ENCODE measurements around the gene HFM1. TPM values are rescaled to one million over a fixed set of nuclear protein-coding genes. Genes with fewer than 3 reads are reported as not detected.

HFM1 gene
- total and polyA plus RNA-seq, 10 of the 15 experiments (the other 5 are each of a cell fraction or from before 2014, with no cell fraction given): not detected

DNA sequence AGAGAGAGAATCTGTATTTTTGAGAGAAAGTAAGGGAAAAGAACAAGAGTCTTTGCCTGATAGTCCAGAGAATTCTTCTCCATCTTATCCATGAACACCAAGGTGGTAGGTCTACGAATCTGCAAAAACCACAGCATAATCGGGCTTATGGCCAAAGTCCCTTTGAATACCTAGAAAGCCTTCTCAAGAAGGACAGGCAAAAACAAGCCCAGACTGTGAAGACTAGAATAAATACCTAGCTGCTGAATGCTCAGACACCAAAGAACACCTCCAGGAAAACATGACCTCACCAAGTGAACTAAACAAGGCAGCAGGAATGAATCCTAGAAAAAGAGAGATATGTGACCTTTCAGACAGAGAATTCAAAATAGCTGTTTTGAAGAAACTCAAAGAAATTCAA, 79.2 kb downstream of the HFM1 start:
- ChIA-PET CTCF (no interaction called here), SMC1A (ENCODE audit: uncharacterized antibody, unreplicated experiment) (no interaction called here), POLR2A (no interaction called here), RAD21 (ENCODE audit: unreplicated experiment) (no interaction called here)
- BruUV-seq (replicated peaks): no TSS peak
- in situ Hi-C loops (cut with MboI) (no loop called here), intact Hi-C loops (cut with micrococcal nuclease; ENCODE audit: unreplicated experiment) (no loop called here)
- no peak for FAIRE-seq
- ATAC-seq: no peak
- Histone ChIP-seq H3K4me2 (ENCODE audit: control insufficient read depth, insufficient read depth) (no peak overlapping the region), H3K4me1 (ENCODE audit: control insufficient read depth, insufficient read depth, low read length) (no peaks in the 10 kb centered on the region), H3K36me3 (ENCODE audit: control insufficient read depth in 2 of 2, insufficient read depth in 2 of 2, low read length in 1 of 2) (no peaks in the 10 kb centered on the region), H4K20me1 (ENCODE audit: control insufficient read depth, insufficient read depth) (no peaks in the 10 kb centered on the region), H3K9me3 (replicated peaks; ENCODE audit: control insufficient read depth, insufficient read depth, low read length) (no peaks in the 10 kb centered on the region), H3K27me3 (replicated peaks in 1 of 2; ENCODE audit: control insufficient read depth in 2 of 2, insufficient read depth in 2 of 2, low read length in 1 of 2) (no peaks in the 10 kb centered on the region; a peak in 1 of 4 replicates), H3K27ac (ENCODE audit: control insufficient read depth, insufficient read depth) (no peak overlapping the region), H3K9ac (ENCODE audit: control insufficient read depth, insufficient read depth, low read length) (no peak overlapping the region), H3K79me2 (ENCODE audit: control insufficient read depth, insufficient read depth, low read length) (no peaks in the 10 kb centered on the region), H3K4me3 (no peak overlapping the region), H2AFZ (ENCODE audit: control insufficient read depth, low read depth, low read length) (no peak overlapping the region)
- no peak for TF ChIP-seq CEBPB (IDR thresholded peaks at IDR 0.05; ENCODE audit: borderline replicate concordance in 1 of 2, low read depth in 2 of 2, low read length in 2 of 2)
- no peak for TF ChIP-seq NFYA (IDR thresholded peaks at IDR 0.05; ENCODE audit: borderline replicate concordance, low read depth, low read length)
- no peak for TF ChIP-seq IKZF1 (conservative IDR thresholded peaks at IDR 0.05)
- no peak for TF ChIP-seq ASH2L (IDR thresholded peaks at IDR 0.05; ENCODE audit: borderline replicate concordance, low read depth)
- TF ChIP-seq SMAD5 (IDR thresholded peaks at IDR 0.05; ENCODE audit: low read depth): no peak
- TF ChIP-seq, protein P1, sequence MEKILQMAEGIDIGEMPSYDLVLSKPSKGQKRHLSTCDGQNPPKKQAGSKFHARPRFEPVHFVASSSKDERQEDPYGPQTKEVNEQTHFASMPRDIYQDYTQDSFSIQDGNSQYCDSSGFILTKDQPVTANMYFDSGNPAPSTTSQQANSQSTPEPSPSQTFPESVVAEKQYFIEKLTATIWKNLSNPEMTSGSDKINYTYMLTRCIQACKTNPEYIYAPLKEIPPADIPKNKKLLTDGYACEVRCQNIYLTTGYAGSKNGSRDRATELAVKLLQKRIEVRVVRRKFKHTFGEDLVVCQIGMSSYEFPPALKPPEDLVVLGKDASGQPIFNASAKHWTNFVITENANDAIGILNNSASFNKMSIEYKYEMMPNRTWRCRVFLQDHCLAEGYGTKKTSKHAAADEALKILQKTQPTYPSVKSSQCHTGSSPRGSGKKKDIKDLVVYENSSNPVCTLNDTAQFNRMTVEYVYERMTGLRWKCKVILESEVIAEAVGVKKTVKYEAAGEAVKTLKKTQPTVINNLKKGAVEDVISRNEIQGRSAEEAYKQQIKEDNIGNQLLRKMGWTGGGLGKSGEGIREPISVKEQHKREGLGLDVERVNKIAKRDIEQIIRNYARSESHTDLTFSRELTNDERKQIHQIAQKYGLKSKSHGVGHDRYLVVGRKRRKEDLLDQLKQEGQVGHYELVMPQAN (conservative IDR thresholded peaks at IDR 0.05): no peak
- TF ChIP-seq HDAC6 (IDR thresholded peaks at IDR 0.05; ENCODE audit: unreplicated experiment): no peak
- TF ChIP-seq, protein P2, sequence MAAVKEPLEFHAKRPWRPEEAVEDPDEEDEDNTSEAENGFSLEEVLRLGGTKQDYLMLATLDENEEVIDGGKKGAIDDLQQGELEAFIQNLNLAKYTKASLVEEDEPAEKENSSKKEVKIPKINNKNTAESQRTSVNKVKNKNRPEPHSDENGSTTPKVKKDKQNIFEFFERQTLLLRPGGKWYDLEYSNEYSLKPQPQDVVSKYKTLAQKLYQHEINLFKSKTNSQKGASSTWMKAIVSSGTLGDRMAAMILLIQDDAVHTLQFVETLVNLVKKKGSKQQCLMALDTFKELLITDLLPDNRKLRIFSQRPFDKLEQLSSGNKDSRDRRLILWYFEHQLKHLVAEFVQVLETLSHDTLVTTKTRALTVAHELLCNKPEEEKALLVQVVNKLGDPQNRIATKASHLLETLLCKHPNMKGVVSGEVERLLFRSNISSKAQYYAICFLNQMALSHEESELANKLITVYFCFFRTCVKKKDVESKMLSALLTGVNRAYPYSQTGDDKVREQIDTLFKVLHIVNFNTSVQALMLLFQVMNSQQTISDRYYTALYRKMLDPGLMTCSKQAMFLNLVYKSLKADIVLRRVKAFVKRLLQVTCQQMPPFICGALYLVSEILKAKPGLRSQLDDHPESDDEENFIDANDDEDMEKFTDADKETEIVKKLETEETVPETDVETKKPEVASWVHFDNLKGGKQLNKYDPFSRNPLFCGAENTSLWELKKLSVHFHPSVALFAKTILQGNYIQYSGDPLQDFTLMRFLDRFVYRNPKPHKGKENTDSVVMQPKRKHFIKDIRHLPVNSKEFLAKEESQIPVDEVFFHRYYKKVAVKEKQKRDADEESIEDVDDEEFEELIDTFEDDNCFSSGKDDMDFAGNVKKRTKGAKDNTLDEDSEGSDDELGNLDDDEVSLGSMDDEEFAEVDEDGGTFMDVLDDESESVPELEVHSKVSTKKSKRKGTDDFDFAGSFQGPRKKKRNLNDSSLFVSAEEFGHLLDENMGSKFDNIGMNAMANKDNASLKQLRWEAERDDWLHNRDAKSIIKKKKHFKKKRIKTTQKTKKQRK (IDR thresholded peaks at IDR 0.05; ENCODE audit: low read depth, low read length): no peak
- no peak for TF ChIP-seq PAX8 (IDR thresholded peaks at IDR 0.05)
- TF ChIP-seq STAT1 (conservative IDR thresholded peaks at IDR 0.05): no peak
- TF ChIP-seq, protein P3, sequence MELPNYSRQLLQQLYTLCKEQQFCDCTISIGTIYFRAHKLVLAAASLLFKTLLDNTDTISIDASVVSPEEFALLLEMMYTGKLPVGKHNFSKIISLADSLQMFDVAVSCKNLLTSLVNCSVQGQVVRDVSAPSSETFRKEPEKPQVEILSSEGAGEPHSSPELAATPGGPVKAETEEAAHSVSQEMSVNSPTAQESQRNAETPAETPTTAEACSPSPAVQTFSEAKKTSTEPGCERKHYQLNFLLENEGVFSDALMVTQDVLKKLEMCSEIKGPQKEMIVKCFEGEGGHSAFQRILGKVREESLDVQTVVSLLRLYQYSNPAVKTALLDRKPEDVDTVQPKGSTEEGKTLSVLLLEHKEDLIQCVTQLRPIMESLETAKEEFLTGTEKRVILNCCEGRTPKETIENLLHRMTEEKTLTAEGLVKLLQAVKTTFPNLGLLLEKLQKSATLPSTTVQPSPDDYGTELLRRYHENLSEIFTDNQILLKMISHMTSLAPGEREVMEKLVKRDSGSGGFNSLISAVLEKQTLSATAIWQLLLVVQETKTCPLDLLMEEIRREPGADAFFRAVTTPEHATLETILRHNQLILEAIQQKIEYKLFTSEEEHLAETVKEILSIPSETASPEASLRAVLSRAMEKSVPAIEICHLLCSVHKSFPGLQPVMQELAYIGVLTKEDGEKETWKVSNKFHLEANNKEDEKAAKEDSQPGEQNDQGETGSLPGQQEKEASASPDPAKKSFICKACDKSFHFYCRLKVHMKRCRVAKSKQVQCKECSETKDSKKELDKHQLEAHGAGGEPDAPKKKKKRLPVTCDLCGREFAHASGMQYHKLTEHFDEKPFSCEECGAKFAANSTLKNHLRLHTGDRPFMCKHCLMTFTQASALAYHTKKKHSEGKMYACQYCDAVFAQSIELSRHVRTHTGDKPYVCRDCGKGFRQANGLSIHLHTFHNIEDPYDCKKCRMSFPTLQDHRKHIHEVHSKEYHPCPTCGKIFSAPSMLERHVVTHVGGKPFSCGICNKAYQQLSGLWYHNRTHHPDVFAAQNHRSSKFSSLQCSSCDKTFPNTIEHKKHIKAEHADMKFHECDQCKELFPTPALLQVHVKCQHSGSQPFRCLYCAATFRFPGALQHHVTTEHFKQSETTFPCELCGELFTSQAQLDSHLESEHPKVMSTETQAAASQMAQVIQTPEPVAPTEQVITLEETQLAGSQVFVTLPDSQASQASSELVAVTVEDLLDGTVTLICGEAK (IDR thresholded peaks at IDR 0.05; ENCODE audit: borderline replicate concordance): no peak
- DNase-seq (ENCODE audit: low read depth, low spot score): no peak
- 43% methylated on average over 2 of the region's 2 CpGs for WGBS (ENCODE audit: insufficient coverage, insufficient replicate concordance, low lambda C conversion rate, missing lambda C conversion rate)

Measured in GM12878 (cell line).